T-helper 9 cell (primary cell): Measurements from ENCODE around the gene INO80E.

ENCODE experiments used
- DNase-seq: peaks from one replicate; pipeline ENCODE4 v3.0.0-alpha.2; 2020

INO80E gene

DNA sequence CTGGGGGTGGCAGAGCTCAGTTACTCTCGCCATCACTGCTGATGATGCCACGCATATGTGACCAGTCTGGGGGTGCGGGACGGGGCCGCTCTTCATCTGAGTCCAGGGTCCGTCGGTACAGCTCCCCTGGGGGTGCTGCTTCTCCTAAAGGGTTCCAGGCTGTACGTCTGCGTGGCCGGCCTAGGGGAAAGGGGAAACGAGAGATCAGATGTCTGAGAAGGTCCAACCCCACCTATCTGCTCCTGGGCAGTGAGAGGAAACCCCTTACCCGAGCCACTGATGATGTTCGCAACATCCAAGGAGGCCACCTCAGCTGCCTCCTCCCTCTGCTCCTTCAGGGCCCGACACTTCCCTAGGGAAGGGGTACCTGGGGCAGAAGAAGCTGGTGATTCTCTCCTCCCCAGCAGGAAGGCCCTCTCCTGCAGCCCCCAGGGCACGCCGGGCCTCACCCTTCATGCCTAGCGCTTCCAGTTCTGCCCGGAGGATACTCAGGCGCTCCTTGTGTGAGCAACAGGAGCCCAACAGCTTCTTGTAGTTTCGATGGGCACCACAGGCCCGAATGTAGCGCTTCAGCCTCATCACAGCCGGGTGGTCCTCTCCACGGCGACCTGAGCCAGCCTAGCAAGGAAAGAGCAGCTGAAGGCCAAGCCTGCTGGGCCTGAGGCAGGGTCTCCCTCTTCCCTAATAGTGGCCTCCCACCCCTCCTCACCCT lies 2.7 kb upstream of the INO80E start:
- no peak for DNase-seq

- no peak for DNase-seq
These were observed 2.0 kb upstream of the INO80E start for GRCh38 chr16:29993903-29994599.

GRCh38 chr16:29994600-29995323 lies 1.3 kb upstream of the INO80E start:
- DNase-seq: no peak

GRCh38 chr16:29995324-29995910 lies 624 bp upstream of the INO80E start, which contains the start of gene HIRIP3:
Gene HIRIP3 (minus strand): TSS chr16:29995617. CDS start chr16:29995605, 12 bp downstream.
- DNase-seq: peak; percentile 83

GRCh38 chr16:29996766-29997250 lies 767 bp downstream of the INO80E start:
- DNase-seq: no peak

- DNase-seq: no peak
These were observed 3.6 kb downstream of the INO80E start for GRCh38 chr16:29999605-30000004.

DNA sequence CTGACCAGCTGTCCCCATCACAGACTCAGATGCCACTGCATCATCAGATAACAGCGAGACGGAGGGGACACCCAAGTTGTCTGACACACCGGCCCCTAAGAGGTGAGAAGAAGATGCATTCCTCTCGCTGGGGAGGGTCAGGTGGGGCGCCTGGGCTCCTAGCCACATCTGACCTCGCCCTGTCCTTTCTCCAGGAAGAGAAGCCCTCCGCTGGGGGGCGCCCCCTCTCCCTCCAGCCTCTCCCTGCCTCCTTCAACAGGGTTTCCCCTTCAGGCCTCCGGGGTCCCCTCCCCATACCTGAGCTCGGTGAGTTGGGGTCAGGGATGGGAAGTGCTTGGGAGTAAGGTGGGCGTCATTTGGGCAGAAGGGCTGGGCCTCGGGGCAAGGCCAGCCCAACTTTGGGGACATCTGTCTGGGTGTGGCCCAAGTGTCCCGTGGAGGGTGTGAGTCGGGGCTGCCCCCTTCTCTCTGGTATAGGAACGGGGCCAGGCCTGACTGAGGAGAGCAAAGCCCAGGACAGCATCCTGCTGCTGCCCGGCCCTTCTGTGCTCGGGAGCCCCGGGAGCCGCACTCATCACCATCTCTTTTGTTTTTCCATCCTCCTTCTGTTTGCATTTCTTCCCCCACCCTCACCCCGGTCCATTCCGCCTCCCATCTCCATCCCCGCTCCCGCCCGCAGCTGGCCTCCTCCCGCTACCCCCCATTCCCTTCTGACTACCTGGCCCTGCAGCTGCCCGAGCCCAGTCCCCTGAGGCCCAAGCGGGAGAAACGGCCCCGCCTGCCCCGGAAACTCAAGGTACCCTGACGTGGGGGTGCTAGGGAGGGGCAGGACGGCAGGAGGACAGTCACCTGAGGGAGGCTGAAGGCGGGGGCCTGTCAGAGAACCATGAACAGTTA lies 4.9 kb downstream of the INO80E start:
- DNase-seq: no peak

DNA sequence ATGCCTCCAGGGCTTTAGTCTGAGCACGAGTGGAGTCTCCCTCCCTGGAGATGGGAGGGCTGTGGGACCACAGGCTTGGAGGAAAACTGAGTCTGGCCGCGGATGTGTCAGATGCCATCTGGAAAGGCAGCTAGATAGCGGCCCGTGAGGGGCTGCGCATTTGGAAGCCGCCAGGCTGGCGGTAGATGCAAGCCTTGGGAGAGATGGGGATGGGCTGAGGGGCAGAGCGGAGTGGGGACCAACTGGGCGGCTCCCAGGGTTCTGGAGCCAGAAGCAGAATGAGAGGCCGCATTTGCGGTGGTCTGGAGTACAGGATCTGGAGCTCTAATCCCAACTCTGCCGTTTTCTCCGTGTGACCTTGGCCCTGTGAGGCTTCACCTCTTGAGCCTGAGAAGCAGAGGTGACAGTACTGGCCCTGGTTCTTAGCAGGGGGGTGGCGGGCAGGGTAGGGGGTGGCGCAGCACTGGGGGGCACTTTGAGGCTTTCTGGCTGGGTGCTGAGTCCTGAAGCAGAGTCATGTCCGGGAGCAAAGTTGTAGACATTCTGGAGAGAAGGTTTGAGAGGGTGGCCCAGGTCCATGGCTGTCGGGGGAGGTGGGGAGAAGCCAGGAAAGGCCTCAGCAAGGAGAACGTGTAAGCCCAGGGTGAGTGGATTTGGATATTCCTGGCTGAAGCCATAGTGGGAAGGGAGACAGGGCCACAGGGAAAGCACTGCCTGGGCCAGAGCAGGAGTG lies 6.7 kb downstream of the INO80E start:
- no peak for DNase-seq

DNA sequence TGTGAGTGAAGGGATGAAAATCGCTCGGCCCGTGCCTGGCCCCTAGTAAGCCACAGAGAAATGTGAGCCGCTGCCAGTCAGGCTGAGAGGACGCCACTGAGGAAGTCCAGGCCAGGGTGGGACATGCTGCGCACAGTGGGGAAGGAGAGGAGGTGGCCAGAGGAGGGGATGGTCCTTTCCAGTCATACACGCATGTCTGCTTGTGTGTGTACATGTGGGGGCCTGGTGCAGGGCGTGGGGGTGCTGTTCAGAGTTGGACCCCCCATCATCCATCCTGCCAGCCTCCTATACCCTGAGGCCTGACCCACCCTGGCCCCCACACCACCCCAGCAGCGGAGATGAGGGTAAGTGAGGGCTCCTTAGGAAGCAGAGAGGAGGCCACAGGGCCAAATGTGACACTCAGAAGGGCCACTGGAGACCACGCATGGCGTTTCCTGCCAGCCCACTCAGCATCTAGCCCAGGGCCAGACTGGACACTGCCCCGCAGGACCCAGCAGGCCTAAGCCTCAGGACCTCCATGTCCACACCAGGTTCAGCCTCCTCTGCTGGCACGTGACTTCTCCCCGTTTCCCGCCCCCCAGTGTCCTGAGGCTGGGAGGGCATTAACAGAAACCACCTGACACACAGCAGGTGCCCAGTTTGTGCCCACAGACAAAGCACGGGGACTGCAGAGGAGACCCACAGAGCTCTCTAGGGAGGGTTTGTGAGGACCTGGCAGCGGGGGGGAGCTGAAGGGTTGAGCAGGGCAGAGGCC lies 7.8 kb downstream of the INO80E start:
- DNase-seq: no peak

GRCh38 chr16:30004424-30004776 lies 8.4 kb downstream of the INO80E start:
- DNase-seq: no peak

DNA sequence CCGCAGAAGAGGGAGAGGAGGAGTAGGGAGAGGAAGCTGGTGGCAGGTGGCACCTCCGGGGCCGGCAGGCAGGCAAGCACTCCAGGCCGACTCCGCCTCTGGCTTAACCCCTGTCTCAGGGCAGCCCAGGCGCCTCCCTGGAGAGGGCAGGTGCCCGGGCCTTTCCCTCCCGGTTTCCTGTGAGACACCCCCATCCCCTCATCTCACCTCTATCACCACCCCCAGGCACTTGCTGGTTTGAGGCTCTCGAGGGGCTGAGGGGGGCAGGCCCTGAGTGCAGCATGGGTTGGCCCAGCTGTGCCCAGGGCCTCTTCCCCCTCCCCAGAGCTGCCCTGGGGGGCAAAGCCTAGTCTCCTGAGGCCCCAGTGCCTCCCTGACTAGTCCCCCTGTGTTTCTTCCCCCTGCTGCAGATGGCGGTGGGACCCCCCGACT lies 8.8 kb downstream of the INO80E start:
- no peak for DNase-seq

- DNase-seq: no peak
These were observed 9.5 kb downstream of the INO80E start for GRCh38 chr16:30005341-30006094.

DNA sequence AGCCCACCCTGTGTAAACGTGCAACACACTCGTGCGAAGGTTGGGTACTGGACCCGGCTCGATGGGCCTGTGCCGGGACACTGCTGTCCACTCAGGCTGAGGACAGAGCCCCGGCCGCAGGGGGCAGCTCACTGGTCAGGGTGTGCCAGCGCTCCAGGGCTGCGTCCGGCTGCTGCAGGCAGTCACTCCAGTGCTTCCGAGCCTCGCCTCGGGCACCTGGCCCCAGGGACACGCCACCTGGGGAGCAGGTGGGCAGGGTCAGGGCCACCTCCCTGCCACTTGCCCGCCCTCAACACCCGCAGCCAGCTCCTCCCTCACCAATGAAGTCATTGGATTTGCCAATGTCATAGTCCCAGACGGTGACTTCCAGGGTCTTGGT lies 10.0 kb downstream of the INO80E start:
- DNase-seq: no peak

DNA sequence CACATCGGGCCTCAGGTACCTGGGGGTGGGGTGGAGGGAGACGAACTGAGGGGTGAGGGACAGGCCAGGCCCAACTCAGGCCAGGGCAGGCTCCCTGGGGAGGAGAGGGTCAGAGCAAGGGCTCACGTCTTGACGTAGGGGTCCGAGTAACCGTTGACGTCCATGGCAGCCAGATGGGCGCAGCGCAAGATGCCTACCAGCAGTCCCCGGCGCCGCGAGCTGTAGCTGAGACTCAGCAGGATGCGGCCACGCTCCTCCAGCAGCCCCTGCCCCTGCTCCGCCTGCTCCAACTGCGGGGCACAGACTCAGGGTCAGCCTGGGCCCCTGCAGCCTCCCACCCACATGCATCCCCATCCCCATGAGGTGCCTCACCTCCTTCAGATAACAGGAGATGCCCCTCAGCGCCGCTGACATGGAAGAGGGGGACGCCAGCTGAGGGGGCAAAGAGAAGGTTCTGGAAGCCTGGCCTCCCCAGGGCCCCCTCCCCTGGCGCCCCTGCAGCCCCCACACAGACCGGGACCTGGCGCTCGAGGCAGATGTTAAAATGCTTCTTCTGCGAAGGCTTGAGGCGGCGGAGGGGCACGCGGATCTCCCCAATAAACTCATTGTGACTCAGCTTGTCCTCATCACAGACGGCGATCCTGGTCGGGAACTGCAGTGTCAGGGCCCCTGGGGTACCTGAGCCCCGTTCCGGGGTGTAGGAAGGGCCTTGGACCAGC lies 10.8 kb downstream of the INO80E start:
- no peak for DNase-seq

- no peak for DNase-seq
These were observed 11.4 kb downstream of the INO80E start for GRCh38 chr16:30007378-30007895.

GRCh38 chr16:30009085-30009862 lies 13.2 kb downstream of the INO80E start:
- no peak for DNase-seq

DNA sequence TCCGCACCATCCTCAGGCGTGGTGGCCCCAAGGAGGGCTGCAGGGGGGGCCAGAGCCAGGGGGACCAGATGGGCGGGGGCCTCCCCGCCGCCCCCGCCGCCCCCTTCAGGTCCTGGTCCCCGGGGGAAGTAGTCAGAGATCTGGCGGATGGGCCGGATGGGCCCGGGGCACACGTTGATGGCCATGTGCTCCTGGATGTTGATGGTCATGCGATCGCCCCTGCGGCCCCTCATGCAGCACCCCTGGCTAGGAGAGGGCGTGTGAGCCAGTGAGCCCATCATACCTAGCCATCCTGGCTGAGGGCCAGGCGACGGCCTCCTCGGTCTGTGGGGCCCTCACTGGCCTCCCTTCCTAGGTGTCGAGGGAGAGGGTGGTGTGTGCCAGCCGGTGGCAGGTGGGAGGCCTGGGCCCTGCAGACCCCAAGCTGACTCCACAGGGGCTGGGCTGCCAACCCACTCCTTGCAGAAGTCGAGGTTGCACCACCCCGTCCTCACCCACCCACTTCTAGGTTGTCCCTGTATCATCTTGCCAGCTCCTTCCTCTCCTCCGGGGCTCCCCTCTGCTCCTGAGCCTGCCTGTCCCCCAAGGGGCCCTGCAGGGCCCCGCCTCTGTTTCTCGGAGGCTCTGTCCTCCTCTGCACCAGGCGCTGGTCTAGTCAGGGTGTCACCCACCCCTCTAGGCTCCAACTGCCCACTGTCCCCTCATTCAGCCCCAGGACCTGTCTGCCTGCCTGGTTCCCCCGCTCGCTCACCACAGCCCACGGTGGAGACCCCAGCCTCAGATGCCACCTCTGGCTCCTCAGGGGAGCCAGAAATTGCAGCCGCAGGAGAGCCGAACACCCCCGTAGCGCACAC lies 14.2 kb downstream of the INO80E start:
- no peak for DNase-seq
